Testis (tissue), 3 donors: Measurements from ENCODE around the gene LARGE1. TPM values are rescaled to one million over a fixed set of nuclear protein-coding genes. Genes with fewer than 3 reads are reported as not detected.

Source experiments
- DNase-seq: peaks from one replicate; pipeline ENCODE4 v3.0.0-alpha.2; 2019
- H3K27ac ChIP-seq, 2 donors: fragments of 200-600 bp; sonication (generic); one replicate each; pipeline ENCODE4 v1.5.1; 2019
- H3K27me3 ChIP-seq: fragments of 200-600 bp; sonication (generic); one replicate; pipeline ENCODE4 v1.5.1; 2019
- H3K36me3 ChIP-seq: fragments of 200-600 bp; sonication (generic); one replicate; pipeline ENCODE4 v1.5.1; 2017; ENCODE audit warnings: low read depth; ENCODE audit errors: missing control alignments
- H3K4me1 ChIP-seq: fragments of 200-600 bp; sonication (generic); one replicate; pipeline ENCODE4 v1.5.1; 2019
- H3K4me3 ChIP-seq, 2 donors: fragments of 200-600 bp; sonication (generic); one replicate each; pipeline ENCODE4 v1.5.1; 2017 to 2019
- H3K9me3 ChIP-seq: fragments of 200-600 bp; sonication (generic); one replicate; pipeline ENCODE4 v1.5.1; 2017
- CTCF ChIP-seq, 3 experiments: fragments of 450-650 bp in 2 of 3; fragments of 200-600 bp in 1 of 3; sonication (generic) in 1 of 3; IDR thresholded peaks; one replicate each; pipeline ENCODE4 v1.5.1; 2016 to 2019; ENCODE audit warnings: antibody characterized with exemption in 3 of 3, mild to moderate bottlenecking in 2 of 3, moderate library complexity in 1 of 3
- POLR2A ChIP-seq: fragments of 450-650 bp; IDR thresholded peaks from one replicate; pipeline ENCODE4 v1.6.1; 2017; ENCODE audit warnings: antibody characterized with exemption, mild to moderate bottlenecking, moderate library complexity
- WGBS, 2 donors: methylation state at CpG; one replicate each; pipeline ENCODE4 v1.1.5; 2018; 5-methylcytosine and 5-hydroxymethylcytosine counted together
- intact Hi-C: fragments of 100-400 bp; cut with DNase I; formaldehyde crosslinking; loops from one replicate; pipeline ENCODE4 v1.15.1; 2023; ENCODE audit warnings: low total_unique reads
- polyA plus RNA-seq: library from polyadenylated mRNA; stranded (reverse); fragments of 350-450 nt; fragmentation: Illumina TruSeq; extraction: RNeasy Lipid Tissue Mini Kit (QIAGEN cat#74804); gene quantifications from one replicate; pipeline ENCODE4 v1.2.3, GENCODE V29; 2014; ENCODE audit warnings: low read depth, low replicate concordance; ENCODE audit not compliant: insufficient read depth
- total RNA-seq, 2 donors: library from RNA; depleted of rRNA; stranded (reverse); fragments of >200 nt; gene quantifications; one replicate each; pipeline ENCODE4 v1.2.3, GENCODE V29; 2016

Gene LARGE1
- total and polyA plus RNA-seq, 3 donors from 2014 or later: 19.5 to 27.3 (median 21.8) TPM

- WGBS, 2 donors: 71 to 80% methylated on average over 14 of the region's 14 CpGs
- intact Hi-C loops: no loop called here
- Histone ChIP-seq H3K4me3 (no peak overlapping the region), H3K27ac (no peak overlapping the region), H3K27me3 (no peaks in the 10 kb centered on the region), H3K9me3 (no peaks in the 10 kb centered on the region), H3K4me1 (no peaks in the 10 kb centered on the region), H3K36me3 (no peaks in the 10 kb centered on the region)
- TF ChIP-seq POLR2A (no peak), CTCF (IDR thresholded peaks at IDR 0.05) (no peak)
- no peak for DNase-seq
These were observed 356.9 kb downstream of the LARGE1 start for GRCh38 chr22:33563220-33563964.

GRCh38 chr22:33562501-33562900, 357.8 kb downstream of the LARGE1 start:
- H3K36me3 ChIP-seq: no peaks in the 10 kb centered on the region
- TF ChIP-seq CTCF (IDR thresholded peaks at IDR 0.05) (no peak), POLR2A (no peak)
- intact Hi-C loops: no loop called here
- no peaks in the 10 kb centered on the region for H3K9me3 ChIP-seq
- no peaks in the 10 kb centered on the region for H3K4me1 ChIP-seq
- DNase-seq: no peak
- no peak overlapping the region for H3K27ac ChIP-seq
- no peaks in the 10 kb centered on the region for H3K27me3 ChIP-seq
- H3K4me3 ChIP-seq: no peak overlapping the region
- WGBS, 2 donors: 83 to 95% methylated on average over 6 of the region's 6 CpGs

- 92 to 94% methylated on average over 7 to 9 of the region's 9 CpGs for WGBS, 2 donors
- TF ChIP-seq POLR2A (no peak), CTCF (IDR thresholded peaks at IDR 0.05) (no peak)
These were observed 359.0 kb downstream of the LARGE1 start for GRCh38 chr22:33561149-33561807.

GRCh38 chr22:33557836-33558235, 362.4 kb downstream of the LARGE1 start:
- Histone ChIP-seq H3K4me3 (no peak overlapping the region), H3K9me3 (no peaks in the 10 kb centered on the region), H3K27me3 (no peaks in the 10 kb centered on the region), H3K27ac (no peak overlapping the region), H3K36me3 (no peaks in the 10 kb centered on the region), H3K4me1 (no peaks in the 10 kb centered on the region)
- 97 to 98% methylated on average over 7 of the region's 7 CpGs for WGBS, 2 donors
- DNase-seq: no peak
- intact Hi-C loops: no loop called here
- no peak for TF ChIP-seq CTCF (IDR thresholded peaks at IDR 0.05)

More at GRCh38 chr22:33561149-33561807, 359.0 kb downstream of the LARGE1 start:
- intact Hi-C loops: no loop called here
- DNase-seq: no peak
- H3K36me3 ChIP-seq: no peaks in the 10 kb centered on the region
- no peaks in the 10 kb centered on the region for H3K4me1 ChIP-seq
- H3K27me3 ChIP-seq: no peaks in the 10 kb centered on the region
- no peaks in the 10 kb centered on the region for H3K9me3 ChIP-seq
- H3K27ac ChIP-seq: no peak overlapping the region
- no peak overlapping the region for H3K4me3 ChIP-seq
